IMR-90 (cell line): ENCODE measurements around the gene MT3. TPM values are rescaled to one million over a fixed set of nuclear protein-coding genes. Genes with fewer than 3 reads are reported as not detected.
A peak's percentile ranks its signal among the peaks of the same experiment; 100 is the strongest.

ENCODE experiments used
- ATAC-seq: fragments of 200-7000 bp; cut with Tn5 transposase; 2 replicates; pipeline ENCODE4 v1.9.1; 2020; ENCODE audit warnings: low read depth, mild to moderate bottlenecking, moderate library complexity
- BruUV-seq: library from RNA; stranded (reverse); fragments of 400-500 nt; replicated peaks from 2 replicates; lab custom pipeline; 2021; lab: Mats Ljungman, UMichigan
- CTCF ChIA-PET: fragments of 300-600 bp; formaldehyde crosslinking; extraction: SDS; loops from one replicate; lab custom pipeline; 2021; ENCODE audit warnings: antibody characterized with exemption; lab: Yijun Ruan, JAX
- POLR2A ChIA-PET: fragments of 300-600 bp; sonication (Branson Sonifier 250); formaldehyde crosslinking; loops from one replicate; lab custom pipeline; 2022; ENCODE audit warnings: antibody characterized with exemption; ENCODE audit not compliant: unreplicated experiment; lab: Charles Lee
- DNase-seq: peaks from one replicate; pipeline ENCODE4 v3.0.0; 2013
- H2AFZ ChIP-seq: replicated peaks from 2 replicates; pipeline ENCODE3; 2013; ENCODE audit warnings: low read length, mild to moderate bottlenecking; ENCODE audit not compliant: poor library complexity
- H2AK5ac ChIP-seq: 2 replicates; pipeline ENCODE4 v1.6.1; 2013; ENCODE audit warnings: low read depth, low read length, inconsistent platforms
- H2AK9ac ChIP-seq: replicated peaks from 2 replicates; pipeline ENCODE3; 2013; ENCODE audit warnings: mild to moderate bottlenecking, low read depth, low read length, moderate library complexity; ENCODE audit not compliant: poor library complexity
- H2BK120ac ChIP-seq: 2 replicates; pipeline ENCODE4 v1.6.1; 2013; ENCODE audit warnings: low read depth, low read length, inconsistent platforms
- H2BK15ac ChIP-seq: 3 replicates; pipeline ENCODE4 v1.6.1; 2013; ENCODE audit warnings: low read depth, low read length, inconsistent platforms
- H2BK20ac ChIP-seq: 2 replicates; pipeline ENCODE4 v1.6.1; 2013; ENCODE audit warnings: low read depth, mild to moderate bottlenecking, inconsistent platforms, low read length, moderate library complexity
- H2BK5ac ChIP-seq: 2 replicates; pipeline ENCODE4 v1.6.1; 2013; ENCODE audit warnings: mild to moderate bottlenecking, low read depth, low read length, inconsistent platforms; ENCODE audit not compliant: poor library complexity, severe bottlenecking
- H3K14ac ChIP-seq: replicated peaks from 2 replicates; pipeline ENCODE4 v1.6.1; 2013; ENCODE audit warnings: low read depth, low read length, inconsistent platforms
- H3K18ac ChIP-seq: 2 replicates; pipeline ENCODE4 v1.6.1; 2013; ENCODE audit warnings: low read depth, low read length, control low read depth
- H3K23ac ChIP-seq: 2 replicates; pipeline ENCODE4 v1.6.1; 2013; ENCODE audit warnings: low read depth, low read length, inconsistent platforms
- H3K27ac ChIP-seq: 2 replicates; pipeline ENCODE4 v1.5.1; 2013; ENCODE audit warnings: mild to moderate bottlenecking, control low read depth, low read length; ENCODE audit not compliant: insufficient read depth
- H3K27me3 ChIP-seq: 2 replicates; pipeline ENCODE4 v1.6.1; 2013; ENCODE audit warnings: low read length; ENCODE audit not compliant: control insufficient read depth, insufficient read depth
- H3K36me3 ChIP-seq: 2 replicates; pipeline ENCODE4 v1.6.1; 2013; ENCODE audit warnings: low read length, mixed read lengths; ENCODE audit not compliant: control insufficient read depth, insufficient read depth
- H3K4ac ChIP-seq: 2 replicates; pipeline ENCODE4 v1.6.1; 2013; ENCODE audit warnings: low read depth, low read length, inconsistent platforms
- H3K4me1 ChIP-seq: 2 replicates; pipeline ENCODE4 v1.6.1; 2013; ENCODE audit warnings: low read length, mixed read lengths; ENCODE audit not compliant: control insufficient read depth, insufficient read depth
- H3K4me2 ChIP-seq: 2 replicates; pipeline ENCODE4 v1.6.1; 2013; ENCODE audit warnings: low read depth, mild to moderate bottlenecking, control low read depth, low read length, moderate library complexity
- H3K4me3 ChIP-seq: 2 replicates; pipeline ENCODE4 v1.5.1; 2013; ENCODE audit warnings: low read depth, mild to moderate bottlenecking, control low read depth, low read length, moderate library complexity; ENCODE audit not compliant: insufficient read depth
- H3K56ac ChIP-seq: 2 replicates; pipeline ENCODE4 v1.6.1; 2013; ENCODE audit warnings: low read length, inconsistent platforms; ENCODE audit not compliant: insufficient read depth; ENCODE audit errors: extremely low read depth
- H3K79me1 ChIP-seq, 2 experiments: 2 replicates each; pipeline ENCODE4 v1.6.1; 2013; ENCODE audit warnings: low read length in 2 of 2, inconsistent platforms in 1 of 2, low read depth in 1 of 2
- H3K9ac ChIP-seq: 2 replicates; pipeline ENCODE4 v1.6.1; 2013; ENCODE audit warnings: low read depth, low read length, control low read depth
- H3K9me1 ChIP-seq: 2 replicates; pipeline ENCODE4 v1.6.1; 2013; ENCODE audit warnings: low read length, inconsistent platforms; ENCODE audit not compliant: insufficient read depth
- H3K9me3 ChIP-seq: 2 replicates; pipeline ENCODE4 v1.6.1; 2013; ENCODE audit warnings: low read length; ENCODE audit not compliant: control insufficient read depth, insufficient read depth
- H4K20me1 ChIP-seq: 2 replicates; pipeline ENCODE4 v1.6.1; 2013; ENCODE audit warnings: low read length, inconsistent platforms; ENCODE audit not compliant: insufficient read depth
- H4K5ac ChIP-seq: 2 replicates; pipeline ENCODE4 v1.6.1; 2013; ENCODE audit warnings: mild to moderate bottlenecking, low read depth, low read length, control low read depth
- H4K8ac ChIP-seq, 2 experiments: 2 replicates each; pipeline ENCODE4 v1.6.1; 2013; ENCODE audit warnings: low read depth in 2 of 2, low read length in 2 of 2, control low read depth in 1 of 2, inconsistent platforms in 1 of 2
- H4K91ac ChIP-seq: 2 replicates; pipeline ENCODE4 v1.6.1; 2013; ENCODE audit warnings: low read depth, low read length, inconsistent platforms; ENCODE audit not compliant: insufficient read depth
- BHLHE40 ChIP-seq: fragments of 150-350 bp; IDR thresholded peaks from 2 replicates; pipeline ENCODE4 v1.6.1; 2016; ENCODE audit warnings: mild to moderate bottlenecking, low read depth, low read length
- CEBPB ChIP-seq: IDR thresholded peaks from 2 replicates; pipeline ENCODE4 v1.6.1; 2012; ENCODE audit warnings: low read depth, low read length, improper control_type of control experiment
- ELK1 ChIP-seq: fragments of 150-350 bp; IDR thresholded peaks from 2 replicates; pipeline ENCODE4 v1.6.1; 2016; ENCODE audit warnings: low read depth, mild to moderate bottlenecking, low read length, moderate library complexity, borderline replicate concordance
- FOS ChIP-seq: fragments of 150-350 bp; IDR thresholded peaks from 2 replicates; pipeline ENCODE4 v1.6.1; 2016; ENCODE audit warnings: low read depth, low read length
- MAZ ChIP-seq: IDR thresholded peaks from 2 replicates; pipeline ENCODE4 v1.6.1; 2012; ENCODE audit warnings: low read depth, mild to moderate bottlenecking, low read length, improper control_type of control experiment, moderate library complexity, borderline replicate concordance
- MXI1 ChIP-seq: IDR thresholded peaks from 2 replicates; pipeline ENCODE4 v1.6.1; 2012; ENCODE audit warnings: low read depth, mild to moderate bottlenecking, low read length, moderate library complexity, borderline replicate concordance
- NFE2L2 ChIP-seq: fragments of 150-350 bp; IDR thresholded peaks from 2 replicates; pipeline ENCODE4 v1.6.1; 2016; ENCODE audit warnings: low read depth, mild to moderate bottlenecking, low read length
- POLR2A ChIP-seq: IDR thresholded peaks from 2 replicates; pipeline ENCODE4 v1.6.1; 2012; ENCODE audit warnings: mild to moderate bottlenecking, low read depth, low read length
- RAD21 ChIP-seq: IDR thresholded peaks from 2 replicates; pipeline ENCODE4 v1.6.1; 2012; ENCODE audit warnings: low read length, improper control_type of control experiment
- RFX5 ChIP-seq: IDR thresholded peaks from 2 replicates; pipeline ENCODE4 v1.8.0; 2012; ENCODE audit warnings: low read depth, mild to moderate bottlenecking, low read length, moderate library complexity
- WGBS, 2 experiments: methylation state at CpG; one replicate each; pipeline versions ENCODE4 v1.1.5 to v1.1.7; 2013; ENCODE audit warnings: missing lambda C conversion rate in 2 of 2; ENCODE audit not compliant: insufficient read length in 1 of 2; ENCODE audit errors: extremely low coverage in 2 of 2; 5-methylcytosine and 5-hydroxymethylcytosine counted together
- dilution Hi-C: fragments of 300-500 bp; cut with HindIII; formaldehyde crosslinking; loops from one replicate; pipeline ENCODE4 v1.14.3; 2018; ENCODE audit warnings: low sequenced_read_pairs; ENCODE audit not compliant: unreplicated experiment
- in situ Hi-C: fragments of 300-500 bp; cut with MboI; formaldehyde crosslinking; loops from 3 replicates; pipeline ENCODE4 v1.14.3; 2019; ENCODE audit warnings: low sequenced_read_pairs, inconsistent platforms, mixed read lengths
- intact Hi-C: fragments of 100-400 bp; cut with micrococcal nuclease; formaldehyde crosslinking; loops from 2 replicates; pipeline ENCODE4 v1.10.0; 2022
- polyA plus RNA-seq, 3 experiments: library from polyadenylated mRNA; depleted of rRNA; stranded (reverse); fragments of >200 nt; gene quantifications; 2 replicates each; pipeline ENCODE4 v1.2.3, GENCODE V29; 2012; ENCODE audit warnings: low replicate concordance in 1 of 3
- total RNA-seq: library from RNA; depleted of rRNA; stranded (reverse); fragments of >200 nt; gene quantifications from 2 replicates; pipeline ENCODE4 v1.2.3, GENCODE V29; 2012

MT3 gene
- total and polyA plus RNA-seq, 2 of the 4 experiments (the other 2 are of a cell fraction): 0.62 TPM; not detected in 1

- DNase-seq (peak; percentile 7), ATAC-seq (peak; percentile 90)
- Histone ChIP-seq H2BK120ac (no peak within 1 kb of the TSS), H3K9ac (no peak within 1 kb of the TSS), H2BK20ac (no peak within 1 kb of the TSS), H3K23ac (peak within 1 kb of the TSS; percentile 90; the same call in 1 of the 2 replicates), H3K56ac (no peak within 1 kb of the TSS), H3K27ac (no peak within 1 kb of the TSS), H3K4me3 (peak within 1 kb of the TSS; percentile 36), H3K9me3 (peaks cover 2% of the 10 kb centered on the region; the same call in 1 of the 2 replicates), H4K8ac (no peak within 1 kb of the TSS), H3K79me1 (no peaks in the 10 kb centered on the region), H2AK9ac (no peak within 1 kb of the TSS), H3K18ac (no peak within 1 kb of the TSS), H3K9me1 (no peaks in the 10 kb centered on the region), H2AFZ (peak within 1 kb of the TSS; percentile 86), H4K5ac (no peak within 1 kb of the TSS), H3K27me3 (peaks cover 90% of the 10 kb centered on the region), H4K91ac (no peak within 1 kb of the TSS), H3K4ac (peak within 1 kb of the TSS; percentile 36; the same call in 1 of the 2 replicates), H2AK5ac (no peak within 1 kb of the TSS), H4K20me1 (no peaks in the 10 kb centered on the region), H3K14ac (no peak within 1 kb of the TSS), H3K4me2 (peak within 1 kb of the TSS; percentile 63), H3K36me3 (no peaks in the 10 kb centered on the region), H2BK5ac (no peak within 1 kb of the TSS), H3K4me1 (no peaks in the 10 kb centered on the region; the same call in 1 of the 2 replicates), H2BK15ac (no peak within 1 kb of the TSS)
- TF ChIP-seq ELK1: no peak
- TF ChIP-seq POLR2A: no peak
- no peak for TF ChIP-seq NFE2L2
- TF ChIP-seq BHLHE40: no peak
- no peak for TF ChIP-seq RFX5
- no peak for TF ChIP-seq RAD21
- no peak for TF ChIP-seq CEBPB
- TF ChIP-seq FOS: no peak
- TF ChIP-seq MAZ: no peak
- no peak for TF ChIP-seq MXI1
- in situ Hi-C loops (no loop called here), intact Hi-C loops (no loop called here), dilution Hi-C loops (no loop called here)
- BruUV-seq: no TSS peak
- ChIA-PET POLR2A (no interaction called here), CTCF (no interaction called here)
- WGBS, 2 experiments: 13% methylated on average over 48 of the region's 68 CpGs; no CpG with 5 or more reads in 1 of the 2 experiments
These were observed 48.8 kb downstream of the MT3 start, which contains the start of gene MT1A for GRCh38 chr16:56637814-56638750. MT1A (plus strand) TSS chr16:56638666; CDS start chr16:56638739, 73 bp downstream.
